Amniotic stem cell (primary cell): Measurements from ENCODE around the gene PTPN1.
"Not testable (repeated sequence)": the region's sequence is repeated elsewhere in the genome, so short reads cannot be mapped to it uniquely, and the experiment has no call there.

Source experiments
- DNase-seq: peaks from one replicate; lab custom pipeline; 2025; lab: John Stamatoyannopoulos, UW

Gene PTPN1

DNA sequence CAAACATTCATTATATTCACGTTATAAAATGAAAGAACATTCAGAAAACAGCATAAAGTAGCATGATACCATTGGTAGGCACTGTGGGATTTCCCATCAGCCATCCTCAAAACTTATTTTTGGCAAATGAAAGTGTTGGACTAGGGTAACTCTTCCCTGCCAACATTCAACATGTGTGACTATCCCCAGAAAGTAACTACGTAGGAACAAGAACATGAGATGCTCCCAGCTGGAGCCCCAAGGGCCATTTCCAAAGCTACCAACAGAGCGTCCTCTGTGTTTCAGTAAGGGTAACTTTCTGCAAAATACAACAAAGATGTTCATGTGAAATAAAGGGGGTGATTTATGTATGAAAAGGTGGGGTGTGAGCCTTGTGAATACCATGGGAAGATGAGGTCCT, 28.4 kb upstream of the PTPN1 start:
- DNase-seq = no peak

GRCh38 chr20:50482396-50482981, 27.7 kb upstream of the PTPN1 start:
- DNase-seq = no peak

DNA sequence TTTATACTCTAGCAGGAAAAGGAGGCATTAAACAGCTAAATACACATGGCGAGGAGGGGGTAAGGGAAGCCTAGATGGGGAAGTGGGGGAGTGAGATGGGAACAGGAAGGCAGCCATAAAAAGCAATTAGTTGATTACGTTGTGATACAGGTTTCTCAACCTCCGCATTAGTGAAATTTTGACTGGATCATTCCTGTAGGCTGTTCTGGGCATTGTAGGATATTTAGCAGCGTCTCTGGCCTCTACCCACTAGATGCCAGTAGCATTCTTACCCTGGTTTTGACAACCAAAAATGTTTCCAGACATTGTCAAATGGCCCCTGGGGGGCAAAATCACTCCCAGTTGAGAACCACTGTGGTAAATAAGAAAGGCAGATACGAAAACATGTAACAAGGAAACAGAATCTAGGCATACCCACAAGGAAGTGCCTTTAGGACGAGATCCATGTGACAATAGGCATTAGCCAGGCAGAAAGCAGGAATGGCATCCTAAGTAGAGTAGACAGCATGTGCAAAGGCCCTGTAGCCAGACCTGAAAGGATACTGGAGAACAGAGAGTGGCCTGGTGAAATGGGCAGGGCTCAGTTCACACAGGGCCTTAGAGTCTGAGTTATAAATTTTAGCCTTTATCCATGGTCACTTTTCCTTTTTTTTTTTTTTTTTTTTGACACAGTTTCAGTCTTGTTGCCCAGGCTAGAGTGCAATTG, 25.8 kb upstream of the PTPN1 start:
- DNase-seq = no peak

GRCh38 chr20:50487397-50487796, 22.8 kb upstream of the PTPN1 start:
- DNase-seq = no peak

- no peak for DNase-seq
These were observed 21.9 kb upstream of the PTPN1 start for GRCh38 chr20:50488236-50488806.

- no peak for DNase-seq
These were observed 19.0 kb upstream of the PTPN1 start for GRCh38 chr20:50491168-50491567.

DNA sequence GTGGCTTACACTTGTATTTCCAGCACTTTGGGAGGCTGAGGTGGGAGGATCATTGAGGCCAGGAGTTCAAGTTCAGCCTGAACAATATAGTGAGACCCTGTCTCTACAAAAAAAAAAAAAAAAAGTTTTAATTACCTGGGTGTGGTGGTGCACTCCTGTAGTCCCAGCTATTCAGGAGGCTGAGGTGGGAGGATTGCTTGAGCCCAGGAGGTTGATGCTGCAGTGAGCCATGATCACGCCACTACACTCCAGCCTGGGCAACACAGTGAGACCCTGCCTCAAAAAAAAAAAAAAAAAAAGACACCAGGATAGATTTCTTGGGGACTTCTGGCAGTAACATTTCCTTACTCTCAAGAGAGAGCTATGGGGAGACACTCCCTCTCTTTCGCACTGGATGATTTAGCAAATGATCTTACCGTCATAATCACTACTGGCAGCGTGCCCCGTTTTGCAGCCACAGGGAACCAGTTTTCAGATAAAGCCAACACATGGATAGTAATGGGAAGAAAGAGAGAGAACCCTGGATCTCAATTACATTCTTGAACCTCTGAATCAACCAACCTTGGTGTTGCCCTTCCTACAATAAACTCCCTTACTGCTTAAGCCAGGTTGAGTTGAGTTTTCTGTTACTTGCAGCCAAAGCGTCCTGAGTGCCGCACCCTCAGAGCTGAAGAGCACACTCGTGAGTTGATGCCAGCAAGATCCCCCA, 18.1 kb upstream of the PTPN1 start:
- DNase-seq = no peak

DNA sequence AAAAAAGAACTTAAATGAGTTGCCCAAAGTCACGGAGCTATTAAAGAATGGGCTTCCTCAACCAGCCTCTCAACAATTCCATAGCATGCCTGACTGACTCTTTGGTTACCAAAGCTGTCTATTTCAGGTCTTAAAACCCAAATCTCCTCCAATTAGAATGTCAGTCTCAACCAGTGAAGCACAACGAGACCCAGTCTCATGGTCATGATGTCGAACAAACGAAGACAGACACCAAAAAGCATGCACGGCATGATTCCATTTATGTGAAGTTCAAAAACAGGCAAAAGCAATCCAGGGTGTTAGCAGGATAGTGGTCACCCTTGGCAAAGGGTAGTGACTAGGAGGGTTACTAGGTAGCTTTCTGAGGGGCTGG, 16.3 kb upstream of the PTPN1 start:
- DNase-seq = no peak

GRCh38 chr20:50494428-50494827, 15.8 kb upstream of the PTPN1 start:
- no peak for DNase-seq

DNA sequence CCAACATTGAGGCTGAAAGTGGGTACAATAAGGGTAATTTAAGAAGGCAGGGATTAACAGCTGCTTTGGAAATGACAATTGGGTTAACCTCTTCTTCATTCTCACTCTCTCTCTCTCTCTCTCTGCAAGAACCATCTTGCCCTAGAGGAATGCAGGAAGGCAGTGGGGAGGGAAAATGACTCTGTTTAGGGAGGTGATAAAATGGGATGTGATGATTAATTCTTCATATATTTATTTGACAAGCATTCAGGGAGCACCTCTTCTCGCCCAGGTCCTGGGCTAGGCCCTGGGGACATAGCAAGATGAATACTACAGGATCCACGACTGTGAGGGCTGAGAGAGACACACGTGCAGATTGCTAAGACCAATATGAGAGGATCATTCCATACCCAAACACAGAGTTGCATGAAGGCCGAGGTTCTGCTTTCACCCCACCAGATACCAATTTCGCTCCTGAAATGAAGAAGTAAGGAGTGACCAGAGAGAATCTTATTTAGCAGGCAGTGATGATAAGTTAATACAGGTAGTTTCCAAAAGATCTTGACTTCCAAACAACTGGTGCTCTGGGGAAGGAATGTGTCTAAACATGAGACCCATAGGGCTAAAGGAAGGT, 13.3 kb upstream of the PTPN1 start:
- no peak for DNase-seq

GRCh38 chr20:50498071-50498776, 12.0 kb upstream of the PTPN1 start:
- DNase-seq = no peak

DNA sequence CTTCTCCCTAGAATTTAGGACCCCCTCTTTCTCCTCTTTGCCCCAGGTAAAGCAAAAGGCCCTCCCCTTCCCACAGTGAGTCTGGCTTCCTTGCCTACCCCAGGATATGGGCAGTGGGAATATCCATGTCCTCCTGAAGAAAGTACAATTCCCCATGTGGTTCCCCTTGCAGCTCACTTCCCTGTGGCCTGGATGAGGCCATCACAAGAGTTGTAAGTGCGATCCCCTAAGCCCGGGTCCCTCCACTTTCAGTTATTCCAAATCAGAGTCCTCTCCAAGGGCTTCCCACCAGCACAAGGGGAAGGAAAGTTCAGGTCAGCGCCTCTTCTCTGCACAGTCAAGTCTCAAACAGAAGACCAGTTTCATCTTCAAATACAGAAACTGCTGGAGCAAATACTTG, 10.2 kb upstream of the PTPN1 start:
- no peak for DNase-seq

DNA sequence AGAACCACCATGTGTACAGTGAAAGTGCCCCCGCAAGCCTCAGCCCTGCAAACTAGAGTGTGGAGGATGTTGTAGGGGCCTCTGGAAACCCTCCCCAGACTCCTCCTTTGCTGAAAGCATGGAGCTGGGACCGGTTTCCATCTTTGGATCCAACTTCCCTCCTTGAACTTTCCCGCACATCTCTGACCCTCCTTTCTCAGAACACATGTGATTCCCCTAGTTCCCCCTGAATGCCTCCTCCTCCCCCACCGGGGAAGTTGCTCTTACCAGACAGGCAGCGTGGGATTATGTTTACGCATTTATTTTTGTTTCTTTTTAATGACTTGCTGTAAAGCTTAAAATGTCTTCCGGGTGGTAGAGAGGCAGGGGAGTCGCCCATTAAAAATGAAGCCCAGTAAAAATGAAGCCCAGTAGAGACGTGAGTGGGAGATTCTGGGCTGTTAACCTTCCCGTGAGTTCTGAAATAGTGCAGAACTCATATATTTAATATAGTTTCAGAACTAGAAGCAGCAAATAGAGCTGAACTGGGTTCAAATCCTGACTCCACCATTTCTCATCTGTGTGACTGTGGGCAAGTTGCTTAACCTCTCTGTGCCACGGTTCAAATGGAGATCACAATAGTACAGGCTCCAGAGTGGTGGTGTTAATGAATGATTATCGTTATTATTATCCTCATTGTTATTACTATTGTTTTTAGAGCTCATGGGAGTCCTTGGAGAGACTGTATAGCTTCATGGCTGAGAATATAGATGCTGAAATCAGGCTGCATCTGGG, 8.0 kb upstream of the PTPN1 start:
- no peak for DNase-seq

DNA sequence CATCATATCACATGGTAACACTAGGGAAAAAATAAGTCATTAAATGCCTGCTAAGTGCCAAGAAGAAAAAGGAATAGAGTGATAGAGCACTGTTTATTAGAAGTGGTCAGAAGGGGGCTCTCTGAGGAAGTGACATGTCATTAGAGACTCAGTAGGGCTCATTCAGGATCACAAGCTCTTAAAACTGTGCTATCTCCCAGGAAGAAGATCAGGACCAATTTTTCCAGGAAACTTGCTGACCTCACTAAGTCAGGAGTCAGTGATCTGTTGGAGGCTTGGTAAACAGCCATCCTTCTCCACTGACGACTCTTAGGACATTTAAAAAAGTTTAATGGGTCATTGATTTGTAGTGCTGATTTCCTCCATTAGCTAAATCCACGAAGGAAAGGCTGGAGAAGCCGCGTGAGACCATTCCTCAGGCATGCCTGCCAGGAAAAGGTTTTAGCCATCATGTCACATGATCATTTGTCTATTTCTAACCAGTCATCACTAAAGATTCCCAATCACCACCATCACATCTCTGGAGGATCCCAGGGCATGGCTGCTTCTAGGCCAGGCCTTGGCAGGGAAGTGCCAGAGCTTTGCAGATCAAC, 5.9 kb upstream of the PTPN1 start:
- no peak for DNase-seq

DNA sequence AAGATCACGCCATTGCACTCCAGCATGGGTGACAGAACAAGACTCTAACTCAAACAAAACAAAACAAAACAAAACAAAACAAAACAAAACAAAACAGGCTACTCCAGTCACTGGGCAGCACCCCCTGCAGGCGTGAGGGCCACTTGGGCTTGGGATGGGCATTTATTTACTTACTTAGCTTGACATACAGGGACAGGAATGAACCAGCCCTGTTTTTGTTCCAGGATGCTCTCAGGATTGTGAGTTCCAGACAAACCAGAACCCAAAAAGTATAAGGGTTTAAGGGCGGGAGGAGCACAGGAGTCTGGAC, 4.0 kb upstream of the PTPN1 start:
- no peak for DNase-seq

DNA sequence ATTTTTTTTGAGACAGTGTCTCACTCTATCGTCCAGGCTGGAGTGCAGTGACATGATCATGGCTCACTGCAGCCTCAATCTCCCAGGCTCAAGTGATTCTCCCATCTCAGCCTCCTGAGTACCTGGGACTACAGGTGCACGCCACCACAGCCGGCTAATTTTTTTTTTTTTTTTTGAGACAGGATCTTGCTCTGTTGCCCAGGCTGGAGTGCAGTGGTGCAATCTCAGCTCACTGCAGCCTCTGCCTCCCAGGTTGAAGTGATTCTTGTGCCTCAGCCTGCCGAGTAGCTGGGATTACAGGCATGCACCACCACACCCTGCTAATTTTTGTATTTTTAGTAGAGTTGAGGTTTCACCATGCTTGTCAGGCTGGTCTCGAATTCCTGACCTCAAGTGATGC, 2.4 kb upstream of the PTPN1 start:
- DNase-seq = not testable (repeated sequence)

GRCh38 chr20:50508171-50508755, 1.9 kb upstream of the PTPN1 start:
- DNase-seq = no peak

- DNase-seq = no peak
These were observed 741 bp downstream of the PTPN1 start for GRCh38 chr20:50510706-50511542.

DNA sequence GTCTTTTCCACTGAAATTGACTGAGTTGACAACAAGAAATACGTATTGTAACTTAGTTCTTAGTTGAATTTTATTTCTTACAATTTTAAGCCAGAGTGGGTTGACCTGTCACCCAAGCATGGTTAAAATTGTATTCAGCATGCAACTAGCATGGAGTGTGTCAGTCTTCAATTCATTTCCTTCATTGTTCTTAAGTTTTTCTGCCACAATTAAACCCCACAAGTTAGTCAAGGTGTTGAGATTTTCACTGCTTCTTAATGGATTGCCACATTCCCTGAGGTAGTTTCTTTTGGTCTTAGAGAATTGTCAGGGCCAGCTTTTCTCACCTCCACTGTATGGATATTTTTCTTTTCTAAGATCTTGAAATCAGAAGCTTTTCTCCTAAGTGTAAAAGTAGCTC, 2.1 kb downstream of the PTPN1 start:
- no peak for DNase-seq
